ENCODE data around the gene PTPRB.

DNA sequence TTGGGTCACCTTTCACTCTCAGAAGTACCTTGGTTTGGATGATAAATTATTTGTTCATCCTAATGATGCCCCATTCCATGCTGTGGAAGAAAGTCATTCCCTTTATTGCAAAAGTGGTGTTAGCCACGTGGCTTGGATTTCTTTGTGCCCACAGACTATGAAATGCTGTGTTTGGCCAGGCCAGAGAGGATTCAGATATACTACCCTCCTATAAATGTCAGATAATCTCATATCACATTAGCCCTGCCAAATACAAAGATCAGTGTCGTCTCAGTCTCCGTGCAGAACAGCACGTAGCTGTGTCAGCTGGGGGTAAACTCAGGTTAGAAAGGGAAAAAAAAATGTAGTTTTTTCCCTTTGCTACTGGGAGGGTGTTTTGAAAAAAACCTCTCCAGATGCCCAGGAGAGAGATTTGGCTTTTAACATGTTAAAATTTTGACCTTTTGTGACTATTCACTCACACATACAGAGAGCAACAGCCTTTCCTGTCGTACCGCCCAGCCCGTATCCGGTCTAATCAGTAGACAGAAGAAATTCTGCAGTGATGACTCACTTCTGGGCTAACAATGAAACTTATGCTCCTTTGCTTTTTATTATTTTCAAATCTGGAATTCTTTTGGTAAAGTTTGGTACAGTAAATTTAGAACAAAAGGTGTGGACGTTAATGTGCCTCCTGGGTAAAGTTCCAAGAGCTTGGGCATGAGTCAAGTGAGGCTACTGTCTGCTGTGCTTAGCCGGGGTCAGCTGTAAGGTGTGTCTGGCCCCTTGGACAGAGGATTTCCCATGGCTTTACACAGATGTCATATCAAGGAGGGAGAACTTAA is 8.5 kb upstream of the PTPRB start:
- TF ChIP-seq POLR2A (IDR thresholded peaks at IDR 0.05; ENCODE audit: control extremely low read depth in 1 of 2, low read depth in 2 of 2, low read length in 2 of 2): no peak
- TF ChIP-seq RAD21 (IDR thresholded peaks at IDR 0.05 in 1 of 2, conservative IDR thresholded peaks at IDR 0.05 in 1 of 2; ENCODE audit: low read depth in 2 of 2, low read length in 2 of 2): no peak
- TF ChIP-seq NRF1 (IDR thresholded peaks at IDR 0.05; ENCODE audit: low read depth, low read length): no peak
- TF ChIP-seq, protein P1, sequence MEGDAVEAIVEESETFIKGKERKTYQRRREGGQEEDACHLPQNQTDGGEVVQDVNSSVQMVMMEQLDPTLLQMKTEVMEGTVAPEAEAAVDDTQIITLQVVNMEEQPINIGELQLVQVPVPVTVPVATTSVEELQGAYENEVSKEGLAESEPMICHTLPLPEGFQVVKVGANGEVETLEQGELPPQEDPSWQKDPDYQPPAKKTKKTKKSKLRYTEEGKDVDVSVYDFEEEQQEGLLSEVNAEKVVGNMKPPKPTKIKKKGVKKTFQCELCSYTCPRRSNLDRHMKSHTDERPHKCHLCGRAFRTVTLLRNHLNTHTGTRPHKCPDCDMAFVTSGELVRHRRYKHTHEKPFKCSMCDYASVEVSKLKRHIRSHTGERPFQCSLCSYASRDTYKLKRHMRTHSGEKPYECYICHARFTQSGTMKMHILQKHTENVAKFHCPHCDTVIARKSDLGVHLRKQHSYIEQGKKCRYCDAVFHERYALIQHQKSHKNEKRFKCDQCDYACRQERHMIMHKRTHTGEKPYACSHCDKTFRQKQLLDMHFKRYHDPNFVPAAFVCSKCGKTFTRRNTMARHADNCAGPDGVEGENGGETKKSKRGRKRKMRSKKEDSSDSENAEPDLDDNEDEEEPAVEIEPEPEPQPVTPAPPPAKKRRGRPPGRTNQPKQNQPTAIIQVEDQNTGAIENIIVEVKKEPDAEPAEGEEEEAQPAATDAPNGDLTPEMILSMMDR (IDR thresholded peaks at IDR 0.05; ENCODE audit: control extremely low read depth in 1 of 3, insufficient read depth in 1 of 3, low read depth in 1 of 3, low read length in 3 of 3): no peak
- no peak for TF ChIP-seq EP300 (IDR thresholded peaks at IDR 0.05; ENCODE audit: borderline replicate concordance in 1 of 2, low read depth in 2 of 2, low read length in 2 of 2)
- TF ChIP-seq, protein P2, sequence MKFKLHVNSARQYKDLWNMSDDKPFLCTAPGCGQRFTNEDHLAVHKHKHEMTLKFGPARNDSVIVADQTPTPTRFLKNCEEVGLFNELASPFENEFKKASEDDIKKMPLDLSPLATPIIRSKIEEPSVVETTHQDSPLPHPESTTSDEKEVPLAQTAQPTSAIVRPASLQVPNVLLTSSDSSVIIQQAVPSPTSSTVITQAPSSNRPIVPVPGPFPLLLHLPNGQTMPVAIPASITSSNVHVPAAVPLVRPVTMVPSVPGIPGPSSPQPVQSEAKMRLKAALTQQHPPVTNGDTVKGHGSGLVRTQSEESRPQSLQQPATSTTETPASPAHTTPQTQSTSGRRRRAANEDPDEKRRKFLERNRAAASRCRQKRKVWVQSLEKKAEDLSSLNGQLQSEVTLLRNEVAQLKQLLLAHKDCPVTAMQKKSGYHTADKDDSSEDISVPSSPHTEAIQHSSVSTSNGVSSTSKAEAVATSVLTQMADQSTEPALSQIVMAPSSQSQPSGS (IDR thresholded peaks at IDR 0.05; ENCODE audit: low read length): no peak
- TF ChIP-seq, protein P3, sequence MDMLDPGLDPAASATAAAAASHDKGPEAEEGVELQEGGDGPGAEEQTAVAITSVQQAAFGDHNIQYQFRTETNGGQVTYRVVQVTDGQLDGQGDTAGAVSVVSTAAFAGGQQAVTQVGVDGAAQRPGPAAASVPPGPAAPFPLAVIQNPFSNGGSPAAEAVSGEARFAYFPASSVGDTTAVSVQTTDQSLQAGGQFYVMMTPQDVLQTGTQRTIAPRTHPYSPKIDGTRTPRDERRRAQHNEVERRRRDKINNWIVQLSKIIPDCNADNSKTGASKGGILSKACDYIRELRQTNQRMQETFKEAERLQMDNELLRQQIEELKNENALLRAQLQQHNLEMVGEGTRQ (IDR thresholded peaks at IDR 0.05; ENCODE audit: low read length): no peak
- TF ChIP-seq YY1 (IDR thresholded peaks at IDR 0.05; ENCODE audit: low read depth, low read length): no peak
- no peak for TF ChIP-seq CEBPB (IDR thresholded peaks at IDR 0.05; ENCODE audit: low read depth, low read length)
- TF ChIP-seq TBP (IDR thresholded peaks at IDR 0.05; ENCODE audit: low read depth, low read length): no peak
- TF ChIP-seq CREB1 (IDR thresholded peaks at IDR 0.05): no peak

Data from H1 (cell line).